Ecto neural progenitor cell (in vitro differentiated cells): ENCODE data around the gene SLC15A2.
A peak's percentile ranks its signal among the peaks of the same experiment; 100 is the strongest.
"Not testable (repeated sequence)": the region's sequence is repeated elsewhere in the genome, so short reads cannot be mapped to it uniquely, and the experiment has no call there.

Experiments used
- DNase-seq: peaks from one replicate; pipeline ENCODE4 v3.0.0-alpha.2; 2018; ENCODE audit warnings: low spot score

Gene SLC15A2, protein sequence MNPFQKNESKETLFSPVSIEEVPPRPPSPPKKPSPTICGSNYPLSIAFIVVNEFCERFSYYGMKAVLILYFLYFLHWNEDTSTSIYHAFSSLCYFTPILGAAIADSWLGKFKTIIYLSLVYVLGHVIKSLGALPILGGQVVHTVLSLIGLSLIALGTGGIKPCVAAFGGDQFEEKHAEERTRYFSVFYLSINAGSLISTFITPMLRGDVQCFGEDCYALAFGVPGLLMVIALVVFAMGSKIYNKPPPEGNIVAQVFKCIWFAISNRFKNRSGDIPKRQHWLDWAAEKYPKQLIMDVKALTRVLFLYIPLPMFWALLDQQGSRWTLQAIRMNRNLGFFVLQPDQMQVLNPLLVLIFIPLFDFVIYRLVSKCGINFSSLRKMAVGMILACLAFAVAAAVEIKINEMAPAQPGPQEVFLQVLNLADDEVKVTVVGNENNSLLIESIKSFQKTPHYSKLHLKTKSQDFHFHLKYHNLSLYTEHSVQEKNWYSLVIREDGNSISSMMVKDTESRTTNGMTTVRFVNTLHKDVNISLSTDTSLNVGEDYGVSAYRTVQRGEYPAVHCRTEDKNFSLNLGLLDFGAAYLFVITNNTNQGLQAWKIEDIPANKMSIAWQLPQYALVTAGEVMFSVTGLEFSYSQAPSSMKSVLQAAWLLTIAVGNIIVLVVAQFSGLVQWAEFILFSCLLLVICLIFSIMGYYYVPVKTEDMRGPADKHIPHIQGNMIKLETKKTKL

DNA sequence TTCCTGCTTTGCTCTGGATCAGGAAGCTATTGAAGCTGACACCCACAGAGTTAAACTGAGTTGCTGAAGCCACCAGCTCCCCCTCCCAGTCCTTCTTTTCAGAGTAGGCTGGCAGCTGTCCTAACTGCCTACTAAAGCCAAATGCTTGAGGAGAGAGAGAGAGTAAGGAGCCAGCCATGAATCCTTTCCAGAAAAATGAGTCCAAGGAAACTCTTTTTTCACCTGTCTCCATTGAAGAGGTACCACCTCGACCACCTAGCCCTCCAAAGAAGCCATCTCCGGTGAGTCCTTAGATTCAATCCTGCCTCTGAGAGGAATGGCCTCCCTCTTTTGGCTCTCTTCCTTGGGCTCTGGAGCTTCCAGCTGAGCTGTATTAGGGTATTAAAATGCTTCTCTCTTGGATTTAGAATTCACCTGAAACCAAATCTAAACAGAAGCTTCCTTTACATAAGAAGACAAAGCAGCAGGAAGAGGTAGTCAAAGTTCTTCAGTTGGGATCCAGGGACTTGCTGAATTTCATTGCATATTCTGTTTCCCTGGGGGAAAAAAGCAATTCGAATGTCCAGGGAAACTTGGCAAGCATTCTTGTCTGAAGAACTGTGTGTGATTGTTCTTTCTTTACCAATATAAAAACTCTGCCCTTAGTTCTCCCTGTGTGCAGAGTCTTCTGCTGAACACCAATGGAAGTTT is at the start of gene SLC15A2:
SLC15A2 (plus strand) TSS at position 101 of the 690 bp plus-strand sequence; CDS start at position 177, 76 bp downstream.
- no peak for DNase-seq

DNA sequence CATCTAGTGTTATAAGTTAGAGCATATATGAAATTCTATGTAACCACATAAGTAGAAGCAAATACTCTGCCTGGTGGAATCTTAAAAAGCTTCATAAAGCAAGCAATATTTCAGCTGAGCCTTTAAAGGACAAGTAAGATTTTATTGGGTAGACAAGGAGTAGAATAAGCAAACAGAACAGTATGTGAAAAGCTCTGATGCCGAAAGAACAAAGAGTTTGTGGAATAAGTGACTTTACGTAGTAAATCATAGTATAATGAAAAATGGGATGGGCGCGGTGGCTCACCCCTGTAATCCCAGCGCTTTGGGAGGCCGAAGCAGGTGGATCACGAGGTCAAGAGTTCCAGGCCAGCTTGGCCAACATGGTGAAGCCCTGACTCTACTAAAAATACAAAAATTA is 49.3 kb upstream of the SLC15A2 start:
- DNase-seq = no peak

DNA sequence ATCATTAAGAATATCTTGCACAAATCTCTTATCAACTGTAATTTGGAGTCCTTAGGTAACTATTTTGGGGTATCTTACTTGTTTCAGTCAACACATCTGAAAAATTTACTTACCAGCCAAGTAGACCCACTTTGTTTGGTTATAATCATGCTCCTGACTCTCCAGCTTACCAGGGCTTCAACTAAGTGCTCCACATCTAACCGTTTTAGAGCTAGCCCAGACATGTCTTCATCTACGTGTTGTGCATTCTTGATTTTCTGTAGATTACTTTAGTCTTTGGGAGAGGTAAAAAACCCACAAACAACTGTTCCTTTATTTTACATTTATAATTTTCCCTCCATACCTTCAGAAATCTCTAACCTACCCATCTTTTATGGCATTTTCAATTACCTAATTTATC is 41.9 kb upstream of the SLC15A2 start:
- no peak for DNase-seq

DNA sequence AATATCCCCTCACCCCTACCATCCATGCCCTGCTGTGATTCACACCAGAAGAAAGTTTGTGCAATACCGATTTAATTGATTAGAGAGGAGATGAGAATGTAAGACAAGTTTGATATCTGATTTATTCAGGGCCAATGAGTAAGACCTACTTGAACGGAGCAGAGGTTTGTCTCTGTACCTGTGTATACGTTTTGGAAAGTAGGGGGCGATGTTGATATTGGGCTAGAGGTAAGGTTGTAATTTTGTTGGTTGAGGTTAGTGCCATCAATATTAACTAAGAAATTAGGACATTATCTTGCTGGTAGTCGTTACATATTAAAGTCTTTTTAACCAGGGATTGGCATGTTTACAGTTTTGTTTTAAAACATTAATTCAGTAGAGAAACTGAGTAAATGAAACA is 38.6 kb upstream of the SLC15A2 start:
- DNase-seq = no peak

DNA sequence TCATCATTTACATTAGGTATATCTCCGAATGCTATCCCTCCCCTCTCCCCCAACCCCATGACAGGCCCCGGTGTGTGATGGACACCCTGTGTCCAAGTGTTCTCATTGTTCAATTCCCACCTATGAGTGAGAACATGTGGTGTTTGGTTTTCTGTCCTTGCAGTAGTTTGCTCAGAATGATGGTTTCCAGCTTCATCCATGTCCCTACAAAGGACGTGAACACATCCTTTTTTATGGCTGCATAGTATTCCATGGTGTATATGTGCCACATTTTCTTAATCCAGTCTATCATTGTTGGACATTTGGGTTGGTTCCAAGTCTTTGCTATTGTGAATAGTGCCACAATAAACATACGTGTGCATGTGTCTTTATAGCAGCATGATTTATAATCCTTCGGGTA is 36.4 kb upstream of the SLC15A2 start:
- DNase-seq = not testable (repeated sequence)

DNA sequence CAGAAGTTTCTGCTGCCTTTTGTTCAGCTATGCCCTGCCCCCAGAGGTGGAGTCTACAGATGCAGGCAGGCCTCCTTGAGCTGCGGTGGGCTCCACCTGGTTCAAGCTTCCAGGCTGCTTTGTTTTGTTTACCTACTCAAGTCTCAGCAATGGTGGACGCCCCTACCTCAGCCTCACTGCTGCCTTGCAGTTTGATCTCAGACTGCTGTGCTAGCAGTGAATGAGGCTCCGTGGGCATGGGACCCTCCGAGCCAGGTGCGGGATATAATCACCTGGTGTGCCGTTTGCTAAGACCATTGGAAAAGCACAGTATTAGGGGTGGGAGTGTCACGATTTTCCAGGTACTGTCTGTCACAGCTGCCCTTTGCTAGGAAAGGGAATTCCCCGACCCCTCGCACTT is 31.0 kb upstream of the SLC15A2 start:
- DNase-seq = not testable (repeated sequence)

DNA sequence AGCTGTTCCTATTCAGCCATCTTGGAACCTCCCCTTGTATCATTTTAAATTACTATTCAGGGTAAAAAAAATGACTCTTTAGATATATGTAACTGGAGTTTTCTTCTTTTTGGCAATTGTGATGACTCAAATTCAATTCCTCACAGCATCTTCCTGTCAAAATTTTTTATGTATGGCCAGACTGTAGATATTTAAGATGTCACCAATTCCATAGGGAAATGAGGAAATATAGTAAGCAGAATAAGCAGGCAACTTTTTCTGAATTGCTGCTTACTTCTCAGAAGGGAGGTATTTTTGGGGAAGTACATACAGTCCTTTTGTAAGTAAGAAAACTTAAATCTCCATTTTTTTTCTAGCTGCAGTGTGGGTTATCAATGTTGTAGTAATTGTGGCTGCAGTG is 30.4 kb upstream of the SLC15A2 start:
- DNase-seq = no peak

DNA sequence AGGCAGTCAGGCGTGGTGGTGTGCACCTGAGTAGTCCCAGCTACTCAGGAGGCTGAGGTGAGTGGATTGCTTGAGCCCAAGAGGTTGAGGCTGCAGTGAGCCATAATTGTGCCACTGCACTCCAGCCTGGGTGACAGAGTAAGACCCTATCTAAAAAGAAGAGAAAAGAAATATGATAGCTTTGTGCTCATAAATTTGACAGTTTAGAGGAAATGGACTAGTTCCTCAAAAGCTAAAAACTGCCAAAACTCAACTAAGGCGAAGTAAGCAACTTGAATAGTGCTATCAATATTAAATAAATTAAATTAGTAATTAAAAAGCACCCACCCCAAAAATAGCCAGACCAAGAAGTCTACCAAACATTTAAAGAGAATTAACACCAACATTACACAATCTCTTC is 24.5 kb upstream of the SLC15A2 start:
- DNase-seq = no peak

DNA sequence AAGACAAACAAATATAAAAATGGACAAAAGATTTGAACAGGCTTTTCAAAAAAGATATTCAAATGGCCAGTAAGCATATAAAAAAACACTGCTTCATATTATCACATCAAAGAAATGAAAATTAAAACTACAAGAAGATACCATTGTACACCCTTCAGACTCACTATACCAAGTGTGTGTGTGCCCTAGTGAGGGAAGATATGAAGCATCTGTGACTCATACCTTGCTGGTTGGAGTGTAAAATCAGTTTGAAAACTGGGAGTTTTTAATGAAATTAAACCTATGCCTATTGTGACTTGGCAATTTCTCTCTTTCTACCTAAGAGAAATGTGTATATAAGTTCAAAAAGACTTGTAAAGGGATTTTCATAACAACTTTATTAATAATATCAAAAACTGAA is 23.5 kb upstream of the SLC15A2 start:
- no peak for DNase-seq

DNA sequence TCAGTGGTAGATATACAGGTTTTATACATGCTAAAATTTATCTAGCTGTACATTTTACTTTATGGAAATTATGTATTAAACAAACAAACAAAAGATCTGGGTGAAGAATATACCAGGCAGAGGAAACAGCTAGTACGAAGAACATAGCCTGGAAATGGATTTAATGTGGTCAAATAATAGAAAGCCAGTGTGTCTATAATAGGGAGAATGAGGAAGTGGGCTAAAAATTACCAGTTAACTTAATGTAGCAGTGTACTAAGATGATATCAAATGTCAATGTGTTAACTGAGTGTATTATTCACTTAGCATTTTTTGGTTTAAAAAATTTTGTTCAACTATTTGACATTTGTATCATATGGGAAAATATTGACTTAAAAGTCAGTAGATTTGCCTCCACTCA is 22.8 kb upstream of the SLC15A2 start:
- DNase-seq = no peak

DNA sequence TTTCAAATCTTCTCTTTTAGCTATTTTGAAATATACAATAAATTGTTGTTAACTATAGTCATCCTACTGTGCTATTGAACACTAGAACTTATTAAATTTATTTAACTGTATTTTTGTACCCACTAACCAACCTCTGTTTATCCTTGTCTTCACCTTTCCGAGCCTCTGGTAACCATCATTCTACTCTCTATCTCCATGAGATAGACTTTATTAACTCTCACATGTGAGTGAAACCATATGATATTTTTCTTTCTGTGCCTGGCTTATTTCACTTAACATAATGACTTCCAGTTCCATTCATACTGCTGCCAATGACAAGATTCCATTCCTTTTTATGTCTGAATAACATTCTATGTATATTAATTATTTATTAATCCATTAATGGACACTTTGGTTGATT is 15.8 kb upstream of the SLC15A2 start:
- no peak for DNase-seq

DNA sequence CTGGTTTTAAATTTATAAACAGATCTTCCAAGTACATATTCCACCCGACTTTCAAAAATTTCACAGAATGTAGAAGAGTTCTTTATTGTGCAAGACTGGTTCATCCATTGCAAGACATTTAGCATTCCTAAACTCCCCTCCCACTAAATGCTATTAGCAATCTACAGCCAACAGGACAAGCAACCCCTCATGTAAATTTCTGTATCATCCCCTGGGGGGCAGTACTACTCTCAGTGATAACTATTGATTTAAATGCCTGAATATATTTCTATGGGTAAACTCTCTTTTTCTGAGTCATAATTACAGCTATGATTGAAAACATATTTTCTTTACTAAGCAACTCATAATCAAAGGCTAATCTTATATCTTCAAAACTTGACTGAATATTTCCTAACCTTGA is 10.7 kb upstream of the SLC15A2 start:
- no peak for DNase-seq

DNA sequence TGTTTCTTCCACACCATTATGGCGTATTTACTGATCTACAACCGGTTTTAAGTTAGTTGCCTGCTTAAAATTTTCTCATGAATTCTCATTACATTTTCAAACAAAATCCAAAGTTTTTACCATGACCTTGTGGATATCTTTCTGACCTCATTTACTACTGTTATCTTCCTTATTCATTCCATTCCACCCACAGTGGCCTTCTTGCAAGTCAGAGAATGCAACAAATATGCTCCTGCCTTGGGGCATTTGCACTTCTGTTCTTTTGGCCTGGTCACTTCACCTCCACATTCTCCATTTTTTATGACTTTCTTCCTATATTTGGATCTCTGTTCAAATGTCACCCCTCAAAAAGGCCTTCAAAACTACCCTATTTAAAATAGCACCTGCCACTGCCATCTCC is 8.8 kb upstream of the SLC15A2 start:
- no peak for DNase-seq

DNA sequence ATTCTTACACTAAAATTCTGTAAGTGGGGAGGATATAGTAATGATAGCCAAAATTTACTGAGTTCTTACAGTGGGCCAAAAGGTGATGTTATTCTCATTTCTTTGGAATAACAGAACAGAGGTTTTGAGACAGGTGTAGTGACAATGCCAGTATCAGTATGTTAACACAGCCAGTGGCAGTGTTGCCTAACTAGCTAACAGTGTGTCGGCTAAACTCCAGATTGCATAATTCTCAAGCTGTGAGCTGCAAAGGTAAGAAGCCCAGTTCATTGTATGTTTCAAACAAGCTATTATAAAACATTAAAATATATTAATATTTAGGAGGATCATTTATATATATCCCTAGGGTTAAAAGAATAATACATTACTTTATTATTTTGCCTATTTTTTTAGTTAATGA is 920 bp downstream of the SLC15A2 start:
- DNase-seq = no peak

DNA sequence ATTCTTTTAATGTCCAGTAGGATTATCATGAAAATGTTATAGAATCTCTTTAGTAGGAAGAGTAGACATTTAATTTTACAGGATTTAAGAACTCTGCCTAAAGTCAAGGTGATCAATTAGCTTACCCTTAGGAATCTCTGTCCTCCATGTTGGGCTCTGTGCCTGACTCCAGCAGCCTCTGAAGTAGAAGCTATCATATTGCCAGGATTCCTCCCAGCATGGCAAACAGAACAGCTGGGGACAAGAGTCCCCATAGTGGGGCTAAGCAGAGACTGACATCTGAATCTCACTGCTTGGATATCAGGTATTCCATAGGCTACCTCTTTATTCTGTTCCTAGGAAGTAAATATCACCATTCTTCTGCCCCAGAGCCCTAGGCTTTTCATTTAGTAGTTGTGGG is 1.5 kb downstream of the SLC15A2 start:
- DNase-seq = no peak

DNA sequence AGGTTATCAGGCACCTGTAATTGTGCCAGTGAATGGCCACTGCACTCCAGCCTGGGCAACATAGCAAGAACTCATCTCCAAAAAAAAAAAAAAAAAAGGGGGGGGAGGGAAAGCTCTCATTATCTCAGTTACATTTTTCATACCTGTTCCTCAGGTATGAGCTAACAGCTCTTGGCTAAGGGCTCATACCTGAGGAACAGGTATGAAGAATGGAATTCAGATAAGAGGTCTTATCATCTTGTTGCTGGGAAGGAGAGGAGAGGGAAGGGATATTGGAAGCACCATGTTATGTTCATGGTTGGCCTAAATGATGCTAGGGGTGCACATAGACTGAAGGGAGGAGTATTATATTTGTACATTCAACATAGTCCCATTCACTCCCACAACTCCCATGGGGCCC is 2.6 kb downstream of the SLC15A2 start:
- DNase-seq = no peak

DNA sequence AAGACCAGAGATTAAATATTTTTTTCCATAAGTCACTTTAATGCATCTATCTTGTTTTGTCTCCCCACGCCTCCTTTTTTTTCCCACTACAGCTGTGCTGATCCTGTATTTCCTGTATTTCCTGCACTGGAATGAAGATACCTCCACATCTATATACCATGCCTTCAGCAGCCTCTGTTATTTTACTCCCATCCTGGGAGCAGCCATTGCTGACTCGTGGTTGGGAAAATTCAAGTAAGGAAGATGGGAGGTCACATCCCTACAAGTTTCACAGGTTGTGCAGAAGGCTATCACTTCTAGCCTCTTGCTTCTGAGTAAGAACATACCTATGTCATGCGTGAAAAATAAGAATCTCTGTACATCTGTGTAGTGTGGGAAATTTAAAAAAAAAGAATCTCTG is 3.1 kb downstream of the SLC15A2 start:
- DNase-seq = no peak

DNA sequence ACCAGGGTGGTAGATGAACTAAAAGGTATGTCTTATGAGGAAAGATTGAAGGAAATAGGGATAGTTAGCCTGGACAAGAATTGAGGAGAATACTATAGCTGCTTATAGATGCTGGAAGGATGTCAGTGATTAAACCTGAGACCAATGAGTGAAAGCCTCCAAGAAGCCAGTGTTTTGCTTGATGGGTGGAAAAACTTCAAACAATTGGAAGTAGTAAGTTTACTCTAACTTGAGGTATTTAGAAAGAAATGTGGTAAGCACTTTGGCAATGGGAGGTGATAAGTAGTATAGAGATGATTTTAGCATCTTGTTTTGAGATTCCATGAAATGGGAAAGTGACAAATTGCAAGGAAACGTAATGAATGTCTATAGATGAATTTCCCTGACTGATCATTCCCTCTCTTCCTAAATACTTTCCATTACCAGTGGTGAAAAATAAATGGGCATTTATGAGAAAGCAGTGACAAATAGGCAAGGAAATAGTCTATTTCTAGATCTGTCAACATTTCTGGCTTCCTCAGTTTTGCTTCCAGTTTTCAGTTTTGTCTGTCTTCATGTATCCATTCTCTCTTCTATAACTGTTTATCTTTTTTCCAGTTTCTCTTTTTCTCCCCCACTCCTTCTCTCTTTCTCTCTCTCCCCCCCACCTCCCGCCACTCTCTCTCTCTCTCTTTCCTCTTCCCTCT is 19.2 kb downstream of the SLC15A2 start:
- no peak for DNase-seq

DNA sequence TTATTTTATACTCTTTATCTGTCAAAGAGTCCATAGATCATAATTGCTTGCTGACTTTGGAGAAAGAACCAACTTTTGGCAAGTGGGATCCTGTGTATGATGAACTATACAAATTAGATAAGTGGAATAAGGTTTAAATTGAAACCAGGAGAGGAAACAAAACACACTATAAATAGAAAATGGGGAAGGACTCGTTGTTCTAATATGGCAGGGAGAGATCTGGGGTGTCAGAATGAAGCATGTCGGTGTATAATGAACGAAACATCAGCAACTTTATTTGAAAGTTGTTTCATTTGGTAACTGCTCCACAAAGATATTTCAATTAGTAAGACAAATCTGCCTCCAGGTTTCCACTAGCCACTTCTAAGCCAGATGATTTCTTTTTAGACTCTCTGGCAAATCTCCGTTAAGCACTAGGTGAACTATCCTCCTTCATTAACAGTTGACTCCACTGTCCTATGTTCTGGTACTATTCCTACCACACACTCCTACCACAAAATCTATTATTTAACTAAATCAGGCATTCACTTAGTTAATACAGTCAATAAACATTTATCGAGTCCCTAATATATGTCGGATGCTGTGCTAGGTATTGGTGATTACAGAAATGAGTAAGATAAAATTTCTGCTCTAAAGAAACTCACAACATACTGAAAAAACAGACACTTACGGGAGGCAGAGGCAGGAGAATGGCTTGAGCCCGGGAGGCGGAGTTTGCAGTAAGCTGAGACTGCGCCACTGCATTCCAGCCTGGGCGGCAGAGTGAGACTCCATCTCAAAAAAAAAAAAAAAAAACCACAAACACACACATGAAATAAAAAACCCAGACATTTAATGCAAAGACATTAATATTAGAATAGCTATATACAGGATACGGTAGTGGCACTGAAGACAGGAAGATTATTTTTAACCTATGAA is 20.1 kb downstream of the SLC15A2 start:
- peak; percentile 51 for DNase-seq

DNA sequence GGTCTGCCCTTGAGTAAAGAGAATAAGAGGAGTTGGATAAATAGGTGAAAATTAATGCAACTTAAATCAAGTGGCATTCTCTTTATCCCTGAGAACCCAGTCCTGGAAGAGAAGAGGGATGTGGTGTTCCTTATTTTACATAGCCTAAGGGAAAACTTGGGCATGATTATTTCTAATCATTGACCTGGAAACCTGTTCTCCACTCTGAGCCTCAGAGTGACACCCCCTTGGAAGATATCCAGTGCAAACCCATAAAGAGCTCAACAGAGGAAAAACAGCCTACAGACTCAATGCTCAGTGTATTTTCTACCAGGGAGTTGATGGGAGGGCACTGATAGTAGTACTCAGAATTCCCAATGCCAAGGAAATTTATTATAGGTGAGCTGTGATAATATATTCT is 22.0 kb downstream of the SLC15A2 start:
- DNase-seq = no peak

DNA sequence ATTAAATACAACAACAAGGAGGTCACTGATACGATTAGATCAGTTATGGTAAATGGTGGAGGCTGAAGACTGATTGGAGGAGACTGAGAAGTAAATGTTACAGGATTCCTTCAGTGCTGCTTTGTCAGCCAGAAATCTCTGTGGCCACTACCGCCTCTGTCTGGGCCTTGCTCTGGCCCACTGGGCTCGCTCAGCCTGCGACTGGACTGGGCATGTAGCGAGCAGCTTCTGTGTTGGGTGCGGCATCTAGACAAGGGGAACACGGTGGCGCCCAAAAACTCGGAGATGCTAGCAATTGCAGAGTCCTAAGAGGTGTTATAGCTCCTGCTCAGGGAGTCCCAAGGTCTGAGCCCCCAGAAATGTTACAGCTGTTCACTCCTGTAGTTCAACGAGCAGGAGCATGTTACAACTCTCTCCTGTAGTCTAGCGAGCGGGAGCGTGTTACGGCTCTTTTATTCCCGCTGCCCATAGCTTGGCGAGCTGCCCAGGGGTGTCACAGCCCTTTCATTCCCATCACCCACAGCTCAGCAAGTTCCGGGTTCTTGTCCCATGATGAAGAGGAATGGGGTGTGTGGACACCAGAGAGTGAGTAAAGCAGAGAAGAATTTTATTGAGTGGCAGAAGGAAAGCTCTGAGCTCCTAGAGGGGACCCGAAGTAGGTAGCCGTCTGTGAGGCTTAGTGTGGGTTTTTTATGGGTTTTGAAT is 24.7 kb downstream of the SLC15A2 start:
- no peak for DNase-seq
